Measurements from ENCODE around the gene CRACR2B. TPM values are rescaled to one million over a fixed set of nuclear protein-coding genes. Genes with fewer than 3 reads are reported as not detected.

Gene CRACR2B
- total and polyA plus RNA-seq, 3 experiments from 2014 or later = 2.4 to 3.6 TPM; not detected in 1

DNA sequence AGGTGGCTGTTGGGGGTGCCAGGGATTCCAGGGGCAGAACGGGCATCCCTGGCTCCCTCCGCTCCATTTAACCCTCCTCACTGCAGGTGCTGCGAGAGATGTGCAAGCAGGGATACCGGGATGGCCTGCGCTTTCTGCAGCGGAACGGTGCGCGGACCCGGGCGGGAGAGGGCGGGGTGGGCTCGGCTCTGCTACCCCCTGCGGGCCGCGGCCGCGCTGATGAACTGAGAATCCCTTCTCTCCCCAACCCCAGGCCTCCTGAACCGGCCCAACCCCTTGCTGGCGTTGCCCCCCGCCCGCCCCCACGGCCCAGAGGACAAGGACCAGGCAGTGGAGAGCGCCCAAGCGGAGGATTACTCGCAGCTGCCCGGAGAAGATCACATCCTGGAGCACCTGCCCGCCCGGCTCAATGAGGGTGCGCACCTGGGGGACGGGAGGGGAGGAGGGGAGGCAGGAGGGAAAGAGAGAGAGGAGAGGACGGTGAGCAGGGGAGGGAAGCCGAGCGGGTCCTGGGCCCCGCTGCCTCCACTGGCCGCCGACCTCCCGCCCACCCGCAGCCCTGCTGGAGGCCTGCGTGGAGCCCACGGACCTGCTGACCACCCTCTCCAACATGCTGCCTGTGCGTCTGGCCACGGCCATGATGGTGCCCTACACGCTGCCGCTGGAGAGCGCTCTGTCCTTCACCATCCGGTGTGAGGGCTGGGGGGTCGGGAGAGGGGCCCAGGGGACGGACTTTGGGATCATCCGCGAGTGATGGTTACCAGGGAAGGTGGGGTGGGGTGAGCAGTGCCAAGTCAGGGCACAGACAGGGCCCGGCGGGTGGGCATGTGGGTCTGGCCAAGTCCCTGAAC is 4.1 kb upstream of the CRACR2B start:
- Mint-ChIP-seq H3K9me3 (no peaks in the 10 kb centered on the region), H3K4me3 (no peak overlapping the region), H3K4me1 (peaks cover 10 to 38% (median 14%) of the 10 kb centered on the region in 3 donors), H3K36me3 (peaks cover 0 to 37% (median 4%) of the 10 kb centered on the region in 3 donors), H3K27me3 (peaks cover 9 to 10% of the 10 kb centered on the region in 2 donors), H3K27ac (peak overlapping the region in 2 of 8 donors; percentile 33 to 69)
- Histone ChIP-seq H3K9me3 (ENCODE audit: low read length) (no peaks in the 10 kb centered on the region), H3K4me1 (ENCODE audit: insufficient read depth, low read length) (peaks cover 32% of the 10 kb centered on the region), H3K27ac (ENCODE audit: low read depth, low read length) (no peak overlapping the region), H3K4me3 (ENCODE audit: low read length) (no peak overlapping the region), H3K36me3 (ENCODE audit: insufficient read depth, low read length) (no peaks in the 10 kb centered on the region), H3K27me3 (ENCODE audit: insufficient read depth, low read length, poor library complexity, severe bottlenecking) (peaks cover 9% of the 10 kb centered on the region)
- no peak for DNase-seq
- ChIA-PET CTCF (interaction anchor here (1.7 kb wide), 1 partner anchor 15 kb away, joined by 5 read pairs; no protein-coding TSS in a partner anchor), POLR2A (interaction anchor here (0.6 to 1.1 kb wide), 2 partner anchors 13 to 15 kb away, joined by 3 read pairs; no protein-coding TSS in a partner anchor)

- peaks cover 9 to 15% of the 10 kb centered on the region in 2 donors for H3K27me3 Mint-ChIP-seq
- H3K4me1 ChIP-seq (ENCODE audit: insufficient read depth, low read length) = peaks cover 33% of the 10 kb centered on the region
- no peaks in the 10 kb centered on the region for H3K9me3 Mint-ChIP-seq
- no peak overlapping the region for H3K4me3 Mint-ChIP-seq
- H3K36me3 Mint-ChIP-seq = peaks cover 0 to 37% (median 4%) of the 10 kb centered on the region in 3 donors
- no peaks in the 10 kb centered on the region for H3K9me3 ChIP-seq (ENCODE audit: low read length)
- H3K27ac ChIP-seq (ENCODE audit: low read depth, low read length) = no peak overlapping the region
- no peak overlapping the region for H3K4me3 ChIP-seq (ENCODE audit: low read length)
- POLR2A ChIA-PET = interaction anchor here (0.6 kb wide), 1 partner anchor 16 kb away, joined by 3 read pairs; no protein-coding TSS in a partner anchor
- H3K27ac Mint-ChIP-seq = no peak overlapping the region
- DNase-seq = no peak
- CTCF ChIA-PET = no interaction called here
- peaks cover 10 to 44% (median 17%) of the 10 kb centered on the region in 3 donors for H3K4me1 Mint-ChIP-seq
- no peaks in the 10 kb centered on the region for H3K36me3 ChIP-seq (ENCODE audit: insufficient read depth, low read length)
- peaks cover 16% of the 10 kb centered on the region for H3K27me3 ChIP-seq (ENCODE audit: insufficient read depth, low read length, poor library complexity, severe bottlenecking)
These were observed 3.3 kb upstream of the CRACR2B start for GRCh38 chr11:824292-824880.

- peaks cover 0 to 36% (median 4%) of the 10 kb centered on the region in 3 donors for H3K36me3 Mint-ChIP-seq
- POLR2A ChIA-PET = no interaction called here
These were observed 2.8 kb upstream of the CRACR2B start for GRCh38 chr11:824942-825341.

DNA sequence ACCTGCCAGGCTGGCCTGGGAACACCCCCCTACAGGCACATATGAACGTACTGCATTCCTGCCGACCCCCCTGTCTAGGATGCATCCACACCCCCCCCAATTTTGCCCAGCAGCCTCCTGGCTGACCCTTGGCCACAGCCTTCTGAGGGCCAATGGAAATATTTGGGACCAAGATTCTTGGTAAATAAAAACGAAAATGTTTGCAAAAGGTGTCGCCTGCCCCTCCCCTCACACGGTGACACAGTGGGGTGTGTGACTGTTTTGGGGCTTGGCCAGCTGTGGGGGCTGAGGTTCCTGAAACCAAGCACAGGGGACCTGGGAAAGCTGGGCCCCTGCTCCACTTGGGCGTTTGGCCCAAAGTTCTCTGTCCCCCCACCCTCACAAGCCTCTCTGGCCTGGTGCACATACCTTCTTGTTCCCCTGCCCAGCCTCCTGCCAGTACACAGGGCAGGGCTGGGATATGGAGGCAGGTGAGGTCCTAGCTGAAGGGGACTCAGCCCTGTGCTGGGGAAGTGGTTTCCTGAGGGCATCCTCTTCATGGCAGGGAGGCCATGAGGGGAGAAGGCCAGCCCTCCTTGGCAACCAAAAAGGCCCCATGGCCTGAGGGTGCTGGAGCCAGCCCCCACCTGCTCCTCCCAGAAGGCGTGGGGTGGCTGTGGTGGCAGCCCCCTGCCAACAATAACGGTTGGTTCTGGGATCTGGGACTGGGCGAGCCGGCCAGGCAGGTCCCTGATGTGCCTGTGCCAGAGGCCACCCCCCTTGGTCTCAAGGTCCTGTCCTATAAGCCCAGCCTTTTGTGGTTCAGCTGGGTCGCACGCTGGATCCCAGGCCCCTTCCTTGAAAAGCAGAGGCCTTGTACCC is 2.1 kb upstream of the CRACR2B start:
- Histone ChIP-seq H3K4me3 (ENCODE audit: low read length) (no peak overlapping the region), H3K27ac (ENCODE audit: low read depth, low read length) (no peak overlapping the region), H3K4me1 (ENCODE audit: insufficient read depth, low read length) (peaks cover 40% of the 10 kb centered on the region), H3K9me3 (ENCODE audit: low read length) (no peaks in the 10 kb centered on the region), H3K36me3 (ENCODE audit: insufficient read depth, low read length) (no peaks in the 10 kb centered on the region), H3K27me3 (ENCODE audit: insufficient read depth, low read length, poor library complexity, severe bottlenecking) (peaks cover 20% of the 10 kb centered on the region)
- POLR2A ChIA-PET = interaction anchor here (0.5 kb wide), 1 partner anchor 69 kb away, joined by 5 read pairs; no protein-coding TSS in a partner anchor
- no peak overlapping the region for H3K4me3 Mint-ChIP-seq
- H3K27ac Mint-ChIP-seq = no peak overlapping the region
- H3K27me3 Mint-ChIP-seq = peaks cover 9 to 19% of the 10 kb centered on the region in 2 donors
- no peaks in the 10 kb centered on the region for H3K9me3 Mint-ChIP-seq
- no peak for DNase-seq
- peaks cover 0 to 34% (median 4%) of the 10 kb centered on the region in 3 donors for H3K36me3 Mint-ChIP-seq
- CTCF ChIA-PET = interaction anchor here (0.6 kb wide), 1 partner anchor 224 kb away, joined by 3 read pairs; no protein-coding TSS in a partner anchor
- H3K4me1 Mint-ChIP-seq = peaks cover 10 to 50% (median 17%) of the 10 kb centered on the region in 3 donors

More at GRCh38 chr11:824942-825341, 2.8 kb upstream of the CRACR2B start:
- Histone ChIP-seq H3K9me3 (ENCODE audit: low read length) (no peaks in the 10 kb centered on the region), H3K4me1 (ENCODE audit: insufficient read depth, low read length) (peaks cover 39% of the 10 kb centered on the region), H3K36me3 (ENCODE audit: insufficient read depth, low read length) (no peaks in the 10 kb centered on the region), H3K27me3 (ENCODE audit: insufficient read depth, low read length, poor library complexity, severe bottlenecking) (peaks cover 20% of the 10 kb centered on the region), H3K27ac (ENCODE audit: low read depth, low read length) (no peak overlapping the region), H3K4me3 (ENCODE audit: low read length) (no peak overlapping the region)
- Mint-ChIP-seq H3K27ac (no peak overlapping the region), H3K9me3 (no peaks in the 10 kb centered on the region), H3K27me3 (peaks cover 9 to 19% of the 10 kb centered on the region in 2 donors), H3K4me1 (peaks cover 10 to 49% (median 17%) of the 10 kb centered on the region in 3 donors), H3K4me3 (no peak overlapping the region)
- CTCF ChIA-PET = interaction anchor here (0.6 kb wide), 1 partner anchor 224 kb away, joined by 3 read pairs; no protein-coding TSS in a partner anchor
- DNase-seq = no peak

- H3K36me3 ChIP-seq (ENCODE audit: insufficient read depth, low read length) = no peaks in the 10 kb centered on the region
- peak overlapping the region in 1 of 8 donors; percentile 66 for H3K27ac Mint-ChIP-seq
- peaks cover 0 to 30% (median 4%) of the 10 kb centered on the region in 3 donors for H3K36me3 Mint-ChIP-seq
- H3K4me3 ChIP-seq (ENCODE audit: low read length) = no peak overlapping the region
- H3K27me3 ChIP-seq (ENCODE audit: insufficient read depth, low read length, poor library complexity, severe bottlenecking) = peaks cover 20% of the 10 kb centered on the region
- peak overlapping the region; percentile 24 for H3K27ac ChIP-seq (ENCODE audit: low read depth, low read length)
- DNase-seq = no peak
- ChIA-PET POLR2A (interaction anchor here (0.5 kb wide), 2 partner anchors 15 to 70 kb away, joined by 3 to 5 read pairs; no protein-coding TSS in a partner anchor), CTCF (no interaction called here)
- H3K9me3 ChIP-seq (ENCODE audit: low read length) = no peaks in the 10 kb centered on the region
- peak overlapping the region; percentile 68 to 85 (median 71) for H3K4me3 Mint-ChIP-seq
- no peaks in the 10 kb centered on the region for H3K9me3 Mint-ChIP-seq
- H3K27me3 Mint-ChIP-seq = peaks cover 9 to 19% of the 10 kb centered on the region in 2 donors
- peaks cover 40% of the 10 kb centered on the region for H3K4me1 ChIP-seq (ENCODE audit: insufficient read depth, low read length)
- H3K4me1 Mint-ChIP-seq = peaks cover 5 to 49% (median 11%) of the 10 kb centered on the region in 3 donors
These were observed 1.5 kb upstream of the CRACR2B start for GRCh38 chr11:826227-826621.

DNA sequence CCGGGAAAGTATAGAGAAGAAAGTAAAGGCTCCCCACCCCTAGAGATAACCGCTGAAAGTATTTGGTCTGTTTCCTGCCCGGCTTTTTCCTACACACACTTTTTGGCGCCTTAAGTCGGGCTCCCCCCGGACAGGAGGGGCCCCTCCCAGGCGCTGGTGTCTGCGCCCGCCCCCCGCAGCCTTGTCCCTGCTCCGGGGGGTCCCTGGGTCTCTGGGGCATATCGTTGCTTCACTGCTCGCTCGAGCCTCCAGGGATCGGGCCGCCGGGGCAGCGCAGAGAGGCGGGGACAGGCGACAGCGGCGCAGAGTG is 928 bp upstream of the CRACR2B start:
- Histone ChIP-seq H3K4me1 (ENCODE audit: insufficient read depth, low read length) (peaks cover 37% of the 10 kb centered on the region), H3K9me3 (ENCODE audit: low read length) (no peaks in the 10 kb centered on the region), H3K27me3 (ENCODE audit: insufficient read depth, low read length, poor library complexity, severe bottlenecking) (peaks cover 20% of the 10 kb centered on the region), H3K36me3 (ENCODE audit: insufficient read depth, low read length) (no peaks in the 10 kb centered on the region), H3K27ac (ENCODE audit: low read depth, low read length) (peak overlapping the region; percentile 24), H3K4me3 (ENCODE audit: low read length) (peak overlapping the region; percentile 37)
- ChIA-PET POLR2A (interaction anchor here (0.5 kb wide), 1 partner anchor 16 kb away, joined by 3 read pairs; no protein-coding TSS in a partner anchor), CTCF (no interaction called here)
- Mint-ChIP-seq H3K27ac (peak overlapping the region in 1 of 8 donors; percentile 77), H3K36me3 (peaks cover 0 to 26% (median 4%) of the 10 kb centered on the region in 3 donors), H3K4me3 (peak overlapping the region; percentile 68 to 85 (median 71)), H3K27me3 (peaks cover 9 to 19% of the 10 kb centered on the region in 2 donors), H3K4me1 (peaks cover 4 to 51% (median 14%) of the 10 kb centered on the region in 3 donors), H3K9me3 (no peaks in the 10 kb centered on the region)
- no peak for DNase-seq

DNA sequence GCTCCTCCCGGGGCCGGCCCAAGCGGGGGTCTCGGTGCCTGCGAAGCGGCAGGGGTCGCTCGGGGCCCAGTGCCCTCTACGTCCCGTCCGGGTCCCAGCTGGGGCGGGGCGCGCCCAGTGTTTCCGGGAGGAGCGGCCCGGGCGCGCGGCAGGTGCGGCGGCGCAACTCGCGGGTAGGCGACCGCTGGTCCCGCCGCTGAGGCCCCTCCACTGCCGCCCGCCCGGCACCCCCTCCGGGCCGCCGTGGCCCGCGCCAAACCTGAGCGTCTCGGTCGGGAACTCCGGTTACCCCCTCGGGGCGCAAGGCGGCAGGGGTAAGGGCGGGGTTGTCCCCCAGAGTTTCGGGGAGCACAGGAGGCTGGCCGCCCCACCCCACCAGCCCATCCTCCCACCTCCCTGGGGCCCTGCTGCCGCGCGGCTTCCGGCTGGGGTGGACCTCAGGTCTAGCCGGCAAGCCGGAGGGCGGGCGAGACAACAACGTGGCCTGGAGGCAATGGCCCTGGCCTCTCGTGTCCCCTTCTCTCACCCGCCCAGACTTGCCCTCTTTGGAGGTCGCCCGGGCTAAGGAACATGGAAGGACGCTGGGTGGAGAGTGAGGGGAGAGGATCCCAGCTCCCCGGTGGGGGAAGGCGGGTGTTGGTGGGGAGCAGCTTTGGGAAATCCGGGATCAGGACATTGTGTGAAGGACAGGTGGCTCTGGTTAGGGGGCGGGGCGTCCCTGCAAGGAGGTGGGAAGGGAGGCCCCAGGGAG is 398 bp upstream of the CRACR2B start:
- Histone ChIP-seq H3K36me3 (ENCODE audit: insufficient read depth, low read length) (no peaks in the 10 kb centered on the region), H3K27me3 (ENCODE audit: insufficient read depth, low read length, poor library complexity, severe bottlenecking) (peaks cover 20% of the 10 kb centered on the region), H3K4me3 (ENCODE audit: low read length) (peak overlapping the region; percentile 37), H3K27ac (ENCODE audit: low read depth, low read length) (peak overlapping the region; percentile 24), H3K4me1 (ENCODE audit: insufficient read depth, low read length) (peaks cover 39% of the 10 kb centered on the region), H3K9me3 (ENCODE audit: low read length) (no peaks in the 10 kb centered on the region)
- Mint-ChIP-seq H3K36me3 (peaks cover 0 to 21% (median 4%) of the 10 kb centered on the region in 3 donors), H3K4me3 (peak overlapping the region; percentile 68 to 92 (median 76)), H3K27me3 (peaks cover 9 to 19% of the 10 kb centered on the region in 2 donors), H3K9me3 (no peaks in the 10 kb centered on the region), H3K4me1 (peaks cover 4 to 53% (median 15%) of the 10 kb centered on the region in 3 donors), H3K27ac (peak overlapping the region in 2 of 8 donors; percentile 11 to 50)
- no peak for DNase-seq
- POLR2A ChIA-PET = no interaction called here
- CTCF ChIA-PET = no interaction called here
